DND-41 (cell line): Measurements from ENCODE around the gene FLNC.

Experiments
- EZH2 ChIP-seq: IDR thresholded peaks from 3 replicates; pipeline ENCODE4 v1.6.1; 2012; ENCODE audit warnings: borderline replicate concordance, low read depth, mild to moderate bottlenecking, moderate library complexity, low read length, inconsistent platforms; ENCODE audit not compliant: severe bottlenecking
- TF ChIP-seq, protein P1 (sequence below): IDR thresholded peaks from 2 replicates; pipeline ENCODE4 v1.5.1; 2012; ENCODE audit warnings: borderline replicate concordance, low read length, moderate library complexity, mild to moderate bottlenecking; ENCODE audit not compliant: poor library complexity, severe bottlenecking; ENCODE audit errors: extremely low read depth

DNA sequence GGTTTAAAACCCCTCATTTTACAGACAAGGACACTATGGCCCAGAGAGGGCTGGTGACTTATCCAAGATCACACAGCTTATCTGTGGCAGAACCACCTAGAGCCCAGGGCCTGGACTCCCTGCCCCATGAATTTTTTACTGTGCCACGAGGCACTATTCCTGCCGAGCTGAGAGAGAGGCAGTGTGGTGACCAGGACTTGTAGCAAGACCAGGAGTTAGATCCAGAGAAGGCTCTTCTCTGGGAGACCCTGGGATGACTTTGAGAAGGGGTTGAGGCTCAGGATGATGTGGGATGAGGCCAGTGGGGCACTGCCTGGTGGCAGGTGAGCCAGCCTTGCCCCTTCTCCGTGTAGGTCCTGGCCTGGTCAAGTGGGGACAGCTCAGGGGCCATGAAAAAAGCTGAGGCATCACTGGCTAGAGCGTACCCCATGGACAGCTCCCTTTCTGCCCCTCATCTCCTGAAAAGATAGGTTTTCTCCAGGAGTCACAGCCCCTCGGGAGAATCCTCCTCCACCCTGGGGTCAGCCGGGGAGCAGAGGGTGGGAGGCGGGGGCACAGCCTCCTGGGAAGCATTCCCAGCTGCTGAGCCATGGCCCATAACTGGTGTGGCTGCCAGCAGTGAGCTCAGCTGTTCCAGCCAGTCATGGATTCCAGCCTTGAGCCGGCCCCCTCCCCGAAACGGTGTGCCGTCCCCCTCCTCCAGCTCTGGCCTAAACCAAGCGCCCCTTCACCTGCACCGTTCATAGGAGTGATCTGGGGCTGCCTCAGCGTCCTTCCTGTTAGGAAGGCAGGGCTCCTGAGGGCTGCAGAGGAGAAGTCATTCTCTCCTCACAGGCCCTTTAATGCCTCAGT is 5.8 kb downstream of the FLNC start:
- TF ChIP-seq, protein P1, sequence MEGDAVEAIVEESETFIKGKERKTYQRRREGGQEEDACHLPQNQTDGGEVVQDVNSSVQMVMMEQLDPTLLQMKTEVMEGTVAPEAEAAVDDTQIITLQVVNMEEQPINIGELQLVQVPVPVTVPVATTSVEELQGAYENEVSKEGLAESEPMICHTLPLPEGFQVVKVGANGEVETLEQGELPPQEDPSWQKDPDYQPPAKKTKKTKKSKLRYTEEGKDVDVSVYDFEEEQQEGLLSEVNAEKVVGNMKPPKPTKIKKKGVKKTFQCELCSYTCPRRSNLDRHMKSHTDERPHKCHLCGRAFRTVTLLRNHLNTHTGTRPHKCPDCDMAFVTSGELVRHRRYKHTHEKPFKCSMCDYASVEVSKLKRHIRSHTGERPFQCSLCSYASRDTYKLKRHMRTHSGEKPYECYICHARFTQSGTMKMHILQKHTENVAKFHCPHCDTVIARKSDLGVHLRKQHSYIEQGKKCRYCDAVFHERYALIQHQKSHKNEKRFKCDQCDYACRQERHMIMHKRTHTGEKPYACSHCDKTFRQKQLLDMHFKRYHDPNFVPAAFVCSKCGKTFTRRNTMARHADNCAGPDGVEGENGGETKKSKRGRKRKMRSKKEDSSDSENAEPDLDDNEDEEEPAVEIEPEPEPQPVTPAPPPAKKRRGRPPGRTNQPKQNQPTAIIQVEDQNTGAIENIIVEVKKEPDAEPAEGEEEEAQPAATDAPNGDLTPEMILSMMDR: no peak
- no peak for TF ChIP-seq EZH2
